Stomach (tissue), 9 donors: ENCODE results near the gene TNKS2. TPM values are rescaled to one million over a fixed set of nuclear protein-coding genes. Genes with fewer than 3 reads are reported as not detected.

Experiments used
- DNase-seq, 2 donors: peaks; one replicate each; pipeline versions ENCODE4 v3.0.0 to v3.0.0-alpha.2; 2013 to 2019
- H3K27ac ChIP-seq, 5 donors: fragments of 200-600 bp in 4 of 5; sonication (generic) in 4 of 5; one replicate each; pipeline ENCODE4 v1.5.1; 2013 to 2019; ENCODE audit warnings: mild to moderate bottlenecking in 1 of 5, moderate library complexity in 1 of 5
- H3K27me3 ChIP-seq, 3 donors: fragments of 200-600 bp; sonication (generic); one replicate each; pipeline ENCODE4 v1.5.1; 2017 to 2019; ENCODE audit warnings: mixed run types in 1 of 3
- H3K36me3 ChIP-seq, 4 donors: fragments of 200-600 bp; sonication (generic); 1 replicate in 3 of 4; 2 replicates in 1 of 4; pipeline ENCODE4 v1.5.1; 2016 to 2019
- H3K4me1 ChIP-seq, 4 donors: fragments of 200-600 bp; sonication (generic); one replicate each; pipeline ENCODE4 v1.5.1; 2016 to 2019
- H3K4me3 ChIP-seq, 4 donors: fragments of 200-600 bp; sonication (generic) in 3 of 4; one replicate each; pipeline ENCODE4 v1.5.1; 2016 to 2019; ENCODE audit warnings: mild to moderate bottlenecking in 1 of 4
- H3K9me3 ChIP-seq, 4 donors: fragments of 200-600 bp; sonication (generic); one replicate each; pipeline ENCODE4 v1.5.1; 2016 to 2019
- CTCF ChIP-seq, 7 experiments: fragments of 450-650 bp in 4 of 7; fragments of 200-600 bp in 3 of 7; sonication (generic) in 3 of 7; IDR thresholded peaks; one replicate each; pipeline ENCODE4 v1.5.1; 2016 to 2019; ENCODE audit warnings: antibody characterized with exemption in 7 of 7, control low read depth in 2 of 7, mild to moderate bottlenecking in 1 of 7
- EP300 ChIP-seq: sonication (generic); formaldehyde crosslinking; IDR thresholded peaks from one replicate; pipeline ENCODE4 v1.6.1; 2017; ENCODE audit warnings: antibody characterized with exemption
- POLR2A ChIP-seq, 4 donors: fragments of 450-650 bp; IDR thresholded peaks; one replicate each; pipeline ENCODE4 v1.6.1; 2016; ENCODE audit warnings: antibody characterized with exemption in 4 of 4, control low read depth in 2 of 4, mild to moderate bottlenecking in 1 of 4, moderate library complexity in 1 of 4
- POLR2AphosphoS5 ChIP-seq, 3 donors: sonication (generic); formaldehyde crosslinking; IDR thresholded peaks; one replicate each; pipeline ENCODE4 v1.6.1; 2016; ENCODE audit warnings: antibody characterized with exemption in 3 of 3
- whole genome bisulfite sequencing, 5 donors: extraction: QIAGEN DNeasy Blood & Tissue Kit in 3 of 5; methylation state at CpG; one replicate each; pipeline versions ENCODE4 v1.1.5 to v1.1.7; 2013 to 2018; 5-methylcytosine and 5-hydroxymethylcytosine counted together
- intact Hi-C: fragments of 100-400 bp; cut with DNase I; formaldehyde crosslinking; loops from one replicate; pipeline ENCODE4 v1.15.1; 2023; ENCODE audit warnings: low total_unique reads
- polyA plus RNA-seq, 3 donors: library from polyadenylated mRNA; stranded (reverse); fragments of 200-250 nt; gene quantifications; one replicate each; pipeline ENCODE4 v1.2.3, GENCODE V29; 2013
- total RNA-seq, 5 donors: library from RNA; depleted of rRNA; stranded (reverse); fragments of >200 nt; gene quantifications; one replicate each; pipeline versions ENCODE4 v1.1.0 to v1.2.3, GENCODE V29; 2014 to 2016
- donor health status: healthy with polysubstance abuse.
- donor health status: Bipolar disorder and iron deficiency.
- donor health status: healthy.

The TNKS2 gene
- total and polyA plus RNA-seq, 8 donors: 8.1 to 86.5 (median 28.9) TPM

- intact Hi-C loops: no loop called here
- TF ChIP-seq POLR2AphosphoS5 (IDR thresholded peaks at IDR 0.05) (no peak), POLR2A (IDR thresholded peaks at IDR 0.05) (no peak), CTCF (IDR thresholded peaks at IDR 0.05) (no peak), EP300 (no peak)
- 58 to 76% (median 67%) methylated on average over 1 of the region's 1 CpG for WGBS, 5 donors
- Histone ChIP-seq H3K9me3 (no peaks in the 10 kb centered on the region), H3K27ac (no peak overlapping the region), H3K4me1 (no peaks in the 10 kb centered on the region), H3K27me3 (no peaks in the 10 kb centered on the region), H3K36me3 (no peaks in the 10 kb centered on the region), H3K4me3 (no peak overlapping the region)
- DNase-seq: no peak
These were observed 26.3 kb upstream of the TNKS2 start for GRCh38 chr10:91771907-91772306.

GRCh38 chr10:91772461-91772860, 25.8 kb upstream of the TNKS2 start:
- Histone ChIP-seq H3K36me3 (no peaks in the 10 kb centered on the region), H3K4me3 (no peak overlapping the region), H3K27me3 (no peaks in the 10 kb centered on the region), H3K9me3 (no peaks in the 10 kb centered on the region), H3K4me1 (no peaks in the 10 kb centered on the region), H3K27ac (no peak overlapping the region)
- WGBS, 5 donors: 90 to 94% (median 92%) methylated on average over 2 of the region's 2 CpGs
- no peak for DNase-seq
- TF ChIP-seq POLR2AphosphoS5 (IDR thresholded peaks at IDR 0.05) (no peak), EP300 (no peak), CTCF (IDR thresholded peaks at IDR 0.05) (no peak), POLR2A (IDR thresholded peaks at IDR 0.05) (no peak)
- intact Hi-C loops: no loop called here

GRCh38 chr10:91772869-91773268, 25.4 kb upstream of the TNKS2 start:
- Histone ChIP-seq H3K9me3 (no peaks in the 10 kb centered on the region), H3K4me1 (no peaks in the 10 kb centered on the region), H3K4me3 (no peak overlapping the region), H3K27me3 (no peaks in the 10 kb centered on the region), H3K27ac (no peak overlapping the region), H3K36me3 (no peaks in the 10 kb centered on the region)
- WGBS, 5 donors: 75 to 93% (median 86%) methylated on average over 1 of the region's 1 CpG
- DNase-seq: no peak
- TF ChIP-seq POLR2A (IDR thresholded peaks at IDR 0.05): no peak
- no peak for TF ChIP-seq POLR2AphosphoS5 (IDR thresholded peaks at IDR 0.05)
- TF ChIP-seq CTCF (IDR thresholded peaks at IDR 0.05): no peak
- TF ChIP-seq EP300: no peak
- intact Hi-C loops: no loop called here

- no peak for TF ChIP-seq POLR2AphosphoS5 (IDR thresholded peaks at IDR 0.05)
- intact Hi-C loops: no loop called here
- WGBS, 5 donors: 87 to 96% (median 93%) methylated on average over 2 of the region's 2 CpGs
These were observed 23.7 kb upstream of the TNKS2 start for GRCh38 chr10:91774571-91774970.

GRCh38 chr10:91775731-91776130, 22.5 kb upstream of the TNKS2 start:
- WGBS, 5 donors: 89 to 94% (median 92%) methylated on average over 2 of the region's 2 CpGs
- Histone ChIP-seq H3K9me3 (no peaks in the 10 kb centered on the region), H3K36me3 (no peaks in the 10 kb centered on the region), H3K27me3 (no peaks in the 10 kb centered on the region), H3K27ac (no peak overlapping the region), H3K4me3 (no peak overlapping the region), H3K4me1 (no peaks in the 10 kb centered on the region)
- TF ChIP-seq CTCF (IDR thresholded peaks at IDR 0.05) (no peak), EP300 (no peak), POLR2AphosphoS5 (IDR thresholded peaks at IDR 0.05) (no peak)
- DNase-seq: no peak
- intact Hi-C loops: no loop called here

More at GRCh38 chr10:91774571-91774970, 23.7 kb upstream of the TNKS2 start:
- no peak overlapping the region for H3K27ac ChIP-seq
- no peaks in the 10 kb centered on the region for H3K27me3 ChIP-seq
- no peak overlapping the region for H3K4me3 ChIP-seq
- no peak for DNase-seq
- no peaks in the 10 kb centered on the region for H3K4me1 ChIP-seq
- no peaks in the 10 kb centered on the region for H3K36me3 ChIP-seq
- H3K9me3 ChIP-seq: no peaks in the 10 kb centered on the region
